Spleen (tissue), 7 donors: ENCODE measurements around the gene ZNF598.

ENCODE experiments used
- POLR2A ChIP-seq, 3 donors: fragments of 450-650 bp; IDR thresholded peaks; one replicate each; pipeline ENCODE4 v1.5.1; 2017; ENCODE audit warnings: antibody characterized with exemption in 3 of 3, mild to moderate bottlenecking in 1 of 3
- TF ChIP-seq, protein P1 (sequence below), 11 experiments: fragments of 200-600 bp in 7 of 11; fragments of 450-650 bp in 4 of 11; sonication (generic) in 4 of 11; IDR thresholded peaks in 8 of 11; conservative IDR thresholded peaks in 3 of 11; 1 replicate in 7 of 11; 2 replicates in 4 of 11; pipeline versions ENCODE4 v1.4.0 to v1.8.0; 2016 to 2021; ENCODE audit warnings: antibody characterized with exemption in 11 of 11, inconsistent platforms in 4 of 11, mild to moderate bottlenecking in 1 of 11
- donor health status: DM: no; HTN: no; CAD: no; lungs with moderate emphysema.
- donor health status: DM: no; HTN: no; CAD: no.
- donor health status: DM: no; HTN: no; CAD: no.

DNA sequence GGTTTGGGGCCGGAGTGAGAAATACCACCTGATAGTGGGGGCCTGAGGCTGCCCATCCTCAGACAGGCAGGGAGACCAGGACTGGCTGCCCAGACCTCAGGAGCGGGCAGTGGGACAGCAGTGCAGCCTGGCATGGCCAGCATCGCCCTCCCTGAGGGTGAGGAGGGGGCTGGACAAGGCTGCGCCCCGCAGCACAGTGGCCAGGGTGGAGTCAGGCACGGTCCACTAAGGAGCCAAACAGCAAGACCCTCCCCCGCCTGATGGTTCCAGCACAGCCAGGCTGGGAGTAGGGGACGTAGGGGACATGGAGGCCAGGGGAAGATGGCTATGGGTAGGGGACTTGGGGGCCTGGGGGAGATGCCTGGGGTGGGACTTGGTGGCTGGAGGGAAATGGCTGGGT lies 3.3 kb downstream of the ZNF598 start:
- TF ChIP-seq, protein P1, sequence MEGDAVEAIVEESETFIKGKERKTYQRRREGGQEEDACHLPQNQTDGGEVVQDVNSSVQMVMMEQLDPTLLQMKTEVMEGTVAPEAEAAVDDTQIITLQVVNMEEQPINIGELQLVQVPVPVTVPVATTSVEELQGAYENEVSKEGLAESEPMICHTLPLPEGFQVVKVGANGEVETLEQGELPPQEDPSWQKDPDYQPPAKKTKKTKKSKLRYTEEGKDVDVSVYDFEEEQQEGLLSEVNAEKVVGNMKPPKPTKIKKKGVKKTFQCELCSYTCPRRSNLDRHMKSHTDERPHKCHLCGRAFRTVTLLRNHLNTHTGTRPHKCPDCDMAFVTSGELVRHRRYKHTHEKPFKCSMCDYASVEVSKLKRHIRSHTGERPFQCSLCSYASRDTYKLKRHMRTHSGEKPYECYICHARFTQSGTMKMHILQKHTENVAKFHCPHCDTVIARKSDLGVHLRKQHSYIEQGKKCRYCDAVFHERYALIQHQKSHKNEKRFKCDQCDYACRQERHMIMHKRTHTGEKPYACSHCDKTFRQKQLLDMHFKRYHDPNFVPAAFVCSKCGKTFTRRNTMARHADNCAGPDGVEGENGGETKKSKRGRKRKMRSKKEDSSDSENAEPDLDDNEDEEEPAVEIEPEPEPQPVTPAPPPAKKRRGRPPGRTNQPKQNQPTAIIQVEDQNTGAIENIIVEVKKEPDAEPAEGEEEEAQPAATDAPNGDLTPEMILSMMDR (IDR thresholded peaks at IDR 0.05 in 8 of 11, conservative IDR thresholded peaks at IDR 0.05 in 3 of 11), result no peak
- no peak for TF ChIP-seq POLR2A (IDR thresholded peaks at IDR 0.05)
